Thymus (tissue), 11 donors: ENCODE data around the gene HMGB3. TPM values are rescaled to one million over a fixed set of nuclear protein-coding genes. Genes with fewer than 3 reads are reported as not detected.

Source experiments
- DNase-seq, 9 donors: peaks; one replicate each; pipeline ENCODE4 v3.0.0-alpha.2; 2013; ENCODE audit warnings: low spot score in 9 of 9, low read depth in 6 of 9, missing footprints in 1 of 9
- H3K27ac ChIP-seq, 2 donors: one replicate each; pipeline ENCODE4 v1.5.1; 2013; ENCODE audit warnings: control low read depth in 1 of 2, low read depth in 1 of 2, low read length in 1 of 2, mild to moderate bottlenecking in 1 of 2, moderate library complexity in 1 of 2
- H3K27me3 ChIP-seq, 2 donors: one replicate each; pipeline ENCODE4 v1.5.1; 2013; ENCODE audit warnings: low read length in 1 of 2; ENCODE audit not compliant: control insufficient read depth in 2 of 2, insufficient read depth in 1 of 2
- H3K36me3 ChIP-seq, 2 donors: one replicate each; pipeline ENCODE4 v1.5.1; 2013; ENCODE audit warnings: low read length in 1 of 2, mild to moderate bottlenecking in 1 of 2, moderate library complexity in 1 of 2; ENCODE audit not compliant: control insufficient read depth in 2 of 2, insufficient read depth in 2 of 2
- H3K4me1 ChIP-seq, 2 donors: one replicate each; pipeline ENCODE4 v1.5.1; 2013; ENCODE audit warnings: low read length in 2 of 2; ENCODE audit not compliant: control insufficient read depth in 2 of 2, insufficient read depth in 2 of 2
- H3K4me3 ChIP-seq, 2 donors: one replicate each; pipeline ENCODE4 v1.5.1; 2013; ENCODE audit warnings: low read length in 2 of 2, control low read depth in 1 of 2, mild to moderate bottlenecking in 1 of 2
- H3K9me3 ChIP-seq, 2 donors: one replicate each; pipeline ENCODE4 v1.5.1; 2013; ENCODE audit warnings: low read length in 1 of 2, mild to moderate bottlenecking in 1 of 2; ENCODE audit not compliant: control insufficient read depth in 2 of 2, insufficient read depth in 1 of 2
- WGBS: extraction: QIAGEN DNeasy Blood & Tissue Kit; methylation state at CpG from one replicate; pipeline ENCODE4 v1.1.7; 2013; 5-methylcytosine and 5-hydroxymethylcytosine counted together
- polyA plus RNA-seq: library from polyadenylated mRNA; stranded (reverse); fragments of 200-250 nt; gene quantifications from one replicate; pipeline ENCODE4 v1.2.3, GENCODE V29; 2013
- total RNA-seq: library from RNA; stranded (reverse); fragments of 120-200 nt; gene quantifications from one replicate; pipeline ENCODE4 v1.2.4, GENCODE V29; 2013
- donor health status: healthy.

HMGB3 gene
- total and polyA plus RNA-seq, 2 donors = 20.1 to 42.0 TPM

- H3K4me1 ChIP-seq = no peaks in the 10 kb centered on the region
Measured at GRCh38 chrX:150968862-150969720, 14.0 kb upstream of the HMGB3 start.

GRCh38 chrX:150972450-150972849 is 10.7 kb upstream of the HMGB3 start:
- Histone ChIP-seq H3K36me3 (no peaks in the 10 kb centered on the region), H3K4me1 (no peaks in the 10 kb centered on the region), H3K9me3 (no peaks in the 10 kb centered on the region), H3K27me3 (peaks cover 0 to 7% of the 10 kb centered on the region in 2 donors), H3K27ac (no peak overlapping the region), H3K4me3 (no peak overlapping the region)
- no peak for DNase-seq
- WGBS = 91% methylated on average over 2 of the region's 2 CpGs

More at GRCh38 chrX:150968862-150969720, 14.0 kb upstream of the HMGB3 start:
- Histone ChIP-seq H3K36me3 (no peaks in the 10 kb centered on the region), H3K9me3 (no peaks in the 10 kb centered on the region), H3K4me3 (no peak overlapping the region), H3K27ac (no peak overlapping the region), H3K27me3 (peaks cover 0 to 7% of the 10 kb centered on the region in 2 donors)
- WGBS = 90% methylated on average over 17 of the region's 17 CpGs
- DNase-seq = no peak

GRCh38 chrX:150975655-150976390 is 7.3 kb upstream of the HMGB3 start:
- Histone ChIP-seq H3K36me3 (no peaks in the 10 kb centered on the region), H3K4me3 (no peak overlapping the region), H3K27me3 (peaks cover 0 to 7% of the 10 kb centered on the region in 2 donors), H3K9me3 (no peaks in the 10 kb centered on the region), H3K4me1 (no peaks in the 10 kb centered on the region), H3K27ac (no peak overlapping the region)
- 43% methylated on average over 33 of the region's 33 CpGs for WGBS
- DNase-seq = no peak

GRCh38 chrX:150977411-150978162 is 5.5 kb upstream of the HMGB3 start:
- 94% methylated on average over 25 of the region's 25 CpGs for WGBS

GRCh38 chrX:150980186-150980585 is 2.9 kb upstream of the HMGB3 start:
- Histone ChIP-seq H3K36me3 (no peaks in the 10 kb centered on the region), H3K4me1 (peaks cover 4 to 5% of the 10 kb centered on the region in 2 donors), H3K27ac (no peak overlapping the region), H3K27me3 (peaks cover 0 to 19% of the 10 kb centered on the region in 2 donors), H3K4me3 (no peak overlapping the region), H3K9me3 (no peaks in the 10 kb centered on the region)
- DNase-seq = no peak
- 99% methylated on average over 5 of the region's 5 CpGs for WGBS

More at GRCh38 chrX:150977411-150978162, 5.5 kb upstream of the HMGB3 start:
- H3K4me3 ChIP-seq = no peak overlapping the region
- no peak for DNase-seq
- no peaks in the 10 kb centered on the region for H3K9me3 ChIP-seq
- H3K27ac ChIP-seq = no peak overlapping the region
- H3K4me1 ChIP-seq = peaks cover 2% of the 10 kb centered on the region in 2 donors
- H3K36me3 ChIP-seq = no peaks in the 10 kb centered on the region
- peaks cover 0 to 14% of the 10 kb centered on the region in 2 donors for H3K27me3 ChIP-seq

GRCh38 chrX:150980711-150981110 is 2.4 kb upstream of the HMGB3 start:
- H3K27me3 ChIP-seq = peaks cover 0 to 16% of the 10 kb centered on the region in 2 donors
- no peaks in the 10 kb centered on the region for H3K9me3 ChIP-seq
- 98% methylated on average over 4 of the region's 4 CpGs for whole genome bisulfite sequencing
- H3K4me1 ChIP-seq = peaks cover 4 to 7% of the 10 kb centered on the region in 2 donors
- no peaks in the 10 kb centered on the region for H3K36me3 ChIP-seq
- no peak for DNase-seq
- H3K27ac ChIP-seq = no peak overlapping the region
- no peak overlapping the region for H3K4me3 ChIP-seq

- H3K4me3 ChIP-seq = peak overlapping the region; percentile 49 to 65
- H3K36me3 ChIP-seq = peaks cover 0 to 6% of the 10 kb centered on the region in 2 donors
- WGBS = 24% methylated on average over 20 of the region's 20 CpGs
- peak in 1 of 9 donors; percentile 14 for DNase-seq
- H3K4me1 ChIP-seq = peaks cover 4 to 7% of the 10 kb centered on the region in 2 donors
- no peak overlapping the region for H3K27ac ChIP-seq
- no peaks in the 10 kb centered on the region for H3K9me3 ChIP-seq
- peaks cover 0 to 12% of the 10 kb centered on the region in 2 donors for H3K27me3 ChIP-seq
Measured at GRCh38 chrX:150982235-150982787, 824 bp upstream of the HMGB3 start.

- H3K27ac ChIP-seq = peak overlapping the region in 1 of 2 donors; percentile 18
- H3K9me3 ChIP-seq = no peaks in the 10 kb centered on the region
- under 1% methylated on average over 84 of the region's 96 CpGs for WGBS
- H3K27me3 ChIP-seq = peaks cover 0 to 12% of the 10 kb centered on the region in 2 donors
- H3K4me3 ChIP-seq = peak overlapping the region; percentile 26 to 65
- DNase-seq = peak in 1 of 9 donors; percentile 2
- H3K4me1 ChIP-seq = peaks cover 4 to 7% of the 10 kb centered on the region in 2 donors
- peaks cover 0 to 10% of the 10 kb centered on the region in 2 donors for H3K36me3 ChIP-seq
Measured at GRCh38 chrX:150983521-150984168, 510 bp downstream of the HMGB3 start.
